Measurements from ENCODE around the gene TMEM59L. TPM values are rescaled to one million over a fixed set of nuclear protein-coding genes. Genes with fewer than 3 reads are reported as not detected.

The TMEM59L gene
- total and polyA plus RNA-seq, 9 of the 15 experiments (the other 6 are each of a cell fraction or from before 2014, with no cell fraction given), result 0.37 TPM; not detected in 8

- 0 out of 2 replicates have a peak, but pooled peaks have one; percentile 1 for TF ChIP-seq TFAP4 (CRISPR knock-in tag; IDR thresholded peaks at IDR 0.05; ENCODE audit: borderline replicate concordance)
- 0 out of 2 replicates have a peak, but pooled peaks have one; percentile 1 for TF ChIP-seq CBFA2T3 (IDR thresholded peaks at IDR 0.05)
- peak; percentile 23; the same call in 1 of the 2 replicates for TF ChIP-seq ZBTB7A (IDR thresholded peaks at IDR 0.05; ENCODE audit: borderline replicate concordance, control insufficient read depth, low read depth, low read length)
- no peak for TF ChIP-seq PTRF (tag; IDR thresholded peaks at IDR 0.05)
- TF ChIP-seq SFPQ (IDR thresholded peaks at IDR 0.05; ENCODE audit: low read depth, low read length), result no peak
- no peak for TF ChIP-seq ZBTB5 (IDR thresholded peaks at IDR 0.05)
- no peak for TF ChIP-seq E2F4 (CRISPR knock-in tag; IDR thresholded peaks at IDR 0.05; ENCODE audit: low read depth)
- no peak for TF ChIP-seq ZNF277 (CRISPR knock-in tag; IDR thresholded peaks at IDR 0.05; ENCODE audit: borderline replicate concordance)
- no peak for TF ChIP-seq ID3 (CRISPR knock-in tag; IDR thresholded peaks at IDR 0.05)
- no peak for TF ChIP-seq ID3 (tag; IDR thresholded peaks at IDR 0.05)
- TF ChIP-seq PKNOX1 (IDR thresholded peaks at IDR 0.05), result peak; percentile 23; the same call in 1 of the 2 replicates
- no peak for TF ChIP-seq ZNF121 (CRISPR knock-in tag; conservative IDR thresholded peaks at IDR 0.05)
- TF ChIP-seq ZBTB34 (CRISPR knock-in tag; IDR thresholded peaks at IDR 0.05), result no peak
Observed at GRCh38 chr19:18594824-18595373, 17.8 kb upstream of the TMEM59L start (continued).
